NK-92 (cell line): ENCODE measurements around the gene NEIL3.
"Not testable (repeated sequence)": the region's sequence is repeated elsewhere in the genome, so short reads cannot be mapped to it uniquely, and the experiment has no call there.

Source experiments
- DNase-seq: peaks from one replicate; lab custom pipeline; 2025; ENCODE audit not compliant: unreplicated experiment; lab: John Stamatoyannopoulos, UW

Gene NEIL3

DNA sequence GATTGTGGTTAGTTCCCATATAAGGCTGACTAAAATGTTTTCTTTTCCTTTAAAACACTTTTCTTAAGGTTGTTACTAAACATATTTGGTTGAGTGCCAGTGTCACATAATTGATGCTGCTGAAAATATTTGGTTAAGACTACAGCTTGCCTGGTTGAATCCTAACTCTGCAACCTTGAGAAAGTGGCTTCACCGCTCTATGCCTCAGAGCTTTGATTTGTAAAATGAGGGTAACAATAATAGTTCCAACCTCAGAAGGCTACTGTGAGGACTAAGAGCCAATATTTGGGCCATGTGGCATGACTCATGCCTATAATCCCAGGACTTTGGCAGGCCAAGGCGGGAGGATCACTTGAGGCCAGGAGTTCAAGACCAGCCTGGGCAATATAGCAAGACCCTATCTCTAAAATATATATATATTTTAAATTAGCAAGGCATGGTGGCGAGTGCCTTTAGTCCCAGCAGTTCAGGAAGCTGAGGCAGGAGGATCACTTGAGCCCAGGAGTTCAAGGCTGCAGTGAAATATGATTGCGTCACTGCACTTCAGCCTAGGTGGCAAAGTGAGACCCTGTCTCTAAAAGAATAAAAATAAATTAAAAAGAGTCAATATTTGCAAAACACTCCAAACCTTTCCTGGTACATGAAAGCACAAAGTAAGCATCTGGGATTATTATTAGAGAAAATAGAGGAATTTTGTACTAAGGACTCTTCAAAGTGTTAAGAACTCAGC lies 7.1 kb upstream of the NEIL3 start:
- DNase-seq = no peak

DNA sequence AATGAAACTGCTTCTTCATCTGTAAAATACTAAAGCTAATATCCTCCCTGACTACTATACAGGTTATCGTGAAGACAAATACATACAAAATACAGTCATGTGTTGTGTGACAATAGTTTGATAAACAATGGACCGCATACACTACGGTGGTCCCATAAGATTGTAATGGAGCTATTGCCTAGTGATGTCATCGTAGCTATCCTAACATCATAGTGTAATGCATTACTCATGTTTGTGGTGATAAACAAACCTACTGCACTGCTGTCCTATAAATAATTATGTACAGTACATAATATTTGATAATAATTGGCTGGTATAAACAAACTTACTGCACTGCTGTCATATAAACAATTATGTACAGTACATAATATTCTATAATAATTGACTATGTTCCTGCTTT lies 5.6 kb upstream of the NEIL3 start:
- no peak for DNase-seq

DNA sequence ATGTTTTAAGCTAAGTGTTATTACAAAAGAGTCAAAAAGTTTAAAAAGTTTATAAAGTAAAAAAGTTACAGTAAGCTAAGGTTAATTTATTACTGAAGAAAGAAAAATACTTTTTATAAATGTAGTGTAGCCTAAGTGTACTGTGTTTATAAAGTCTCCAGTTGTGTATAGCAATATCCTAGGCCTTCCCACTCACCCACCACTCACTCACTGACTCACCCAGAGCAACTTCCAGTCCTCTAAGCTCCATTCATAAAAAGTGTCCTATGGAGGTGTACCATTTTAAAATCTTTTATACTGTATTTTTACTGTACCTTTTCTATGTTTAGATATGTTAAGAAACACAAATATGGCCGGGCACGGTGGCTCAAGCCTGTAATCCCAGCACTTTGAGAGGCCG lies 4.8 kb upstream of the NEIL3 start:
- DNase-seq = not testable (repeated sequence)

DNA sequence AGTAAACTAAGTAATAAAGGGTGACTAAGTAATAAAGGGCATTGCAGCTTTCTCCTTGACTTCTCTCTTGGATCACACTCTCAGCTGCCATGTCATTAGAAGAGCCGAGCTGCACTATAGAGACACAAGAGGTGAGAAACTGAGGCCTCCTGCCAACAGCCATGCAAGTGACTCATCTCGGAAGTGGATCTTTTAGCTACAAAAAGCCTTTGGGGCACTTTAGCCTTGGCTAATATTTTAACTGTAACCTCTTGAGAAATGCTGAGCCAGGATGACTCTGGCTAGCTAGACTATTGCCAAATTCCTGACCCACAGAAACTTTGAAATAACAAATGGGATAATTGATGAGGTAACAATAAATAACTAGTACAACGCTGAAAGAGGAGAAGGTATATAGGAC lies 1.5 kb upstream of the NEIL3 start:
- no peak for DNase-seq

DNA sequence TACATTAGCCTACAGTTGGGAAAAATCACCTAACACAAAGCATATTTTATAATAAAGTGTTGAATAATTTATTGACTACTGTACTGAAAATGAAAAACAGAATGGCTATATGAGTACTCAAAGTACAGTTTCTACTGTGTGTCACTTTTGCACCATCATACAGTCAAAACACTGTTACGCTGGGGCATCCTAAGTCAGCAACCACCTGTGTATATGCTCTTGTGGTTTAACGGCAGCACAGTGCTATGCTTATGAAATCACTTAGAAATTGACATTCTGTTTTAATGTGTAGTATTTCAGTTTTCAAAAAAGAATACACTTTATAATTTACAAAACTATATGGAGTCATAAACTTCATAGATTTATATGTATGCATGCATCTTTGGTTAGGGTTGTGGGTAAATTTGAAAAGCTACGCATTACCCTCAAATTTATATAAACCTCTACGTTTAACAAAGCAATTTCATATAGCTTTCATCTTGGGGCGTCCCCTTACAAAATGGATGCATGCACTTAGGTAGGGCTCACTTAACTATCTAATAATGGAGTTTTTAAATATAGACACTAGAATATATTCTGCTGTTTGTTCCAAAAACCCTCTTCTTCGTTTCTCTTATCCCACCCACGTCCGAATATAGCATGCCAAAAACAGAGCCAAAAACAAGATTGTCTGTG lies 690 bp upstream of the NEIL3 start:
- no peak for DNase-seq

DNA sequence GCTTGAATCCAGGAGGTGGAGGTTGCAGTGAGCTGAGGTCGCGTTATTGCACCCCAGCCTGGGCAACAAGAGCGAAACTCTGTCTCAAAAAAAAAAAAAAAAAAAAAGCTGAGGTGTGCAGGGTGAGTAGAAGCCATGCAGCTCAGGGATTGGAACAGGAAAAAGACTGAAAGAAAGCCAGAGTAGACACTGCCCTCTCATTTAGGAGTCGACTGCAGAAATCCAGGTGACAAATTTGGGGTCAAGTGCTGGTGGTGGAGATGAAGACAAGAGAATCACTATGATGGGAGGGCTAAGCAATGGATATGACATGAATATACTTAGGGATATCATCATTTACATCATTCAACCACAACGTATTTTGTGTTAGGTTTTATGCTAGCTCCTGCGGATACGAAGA lies 1.9 kb downstream of the NEIL3 start:
- no peak for DNase-seq

DNA sequence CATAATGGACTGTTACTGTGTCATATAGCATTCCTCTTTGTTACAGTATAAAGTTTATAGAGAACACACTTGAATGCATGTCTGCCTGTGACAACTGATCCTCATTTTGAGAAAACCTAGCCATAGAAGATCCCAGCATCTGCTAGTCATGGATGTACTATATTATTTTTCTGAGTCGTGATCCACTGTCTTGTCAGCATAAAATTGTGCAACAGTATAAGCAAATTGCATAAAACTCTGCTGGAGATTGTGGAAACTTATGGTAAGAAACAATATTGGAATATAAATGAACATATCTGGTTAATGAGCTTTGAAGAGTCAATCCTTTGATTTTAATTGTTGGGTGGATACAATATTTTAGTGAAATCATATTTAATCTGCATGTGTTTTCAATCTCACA lies 3.6 kb downstream of the NEIL3 start:
- no peak for DNase-seq

DNA sequence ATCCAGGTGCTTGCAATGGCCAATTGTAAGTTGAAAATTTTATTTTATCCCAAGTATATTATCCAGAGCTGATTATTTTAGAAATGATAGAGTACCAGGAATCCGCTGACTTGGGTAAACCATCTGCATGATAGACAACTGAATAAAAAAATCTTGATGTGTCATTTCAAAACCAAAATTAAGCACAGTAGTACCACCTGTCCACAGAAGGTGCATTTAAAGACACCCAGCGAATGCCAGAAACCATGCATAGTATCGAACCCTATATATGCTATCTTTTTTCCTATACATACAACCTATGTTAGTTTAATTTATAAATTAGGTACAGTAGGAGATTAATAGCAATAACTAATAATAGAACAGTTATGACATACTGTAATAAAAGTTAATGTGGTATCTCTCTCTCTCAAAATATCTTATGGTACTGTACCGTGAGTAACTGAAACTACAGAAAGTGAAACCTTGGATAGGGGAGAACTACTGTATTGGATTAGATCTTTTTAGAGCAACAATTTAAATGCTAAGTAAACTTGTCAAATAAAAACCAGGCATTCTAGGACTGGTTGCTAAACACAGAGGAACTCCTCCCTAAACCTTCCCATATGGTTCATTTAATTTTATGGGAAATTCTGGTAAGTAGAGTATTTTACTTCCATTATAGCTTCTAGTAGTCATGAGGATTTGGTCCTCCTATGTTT lies 6.2 kb downstream of the NEIL3 start:
- no peak for DNase-seq

DNA sequence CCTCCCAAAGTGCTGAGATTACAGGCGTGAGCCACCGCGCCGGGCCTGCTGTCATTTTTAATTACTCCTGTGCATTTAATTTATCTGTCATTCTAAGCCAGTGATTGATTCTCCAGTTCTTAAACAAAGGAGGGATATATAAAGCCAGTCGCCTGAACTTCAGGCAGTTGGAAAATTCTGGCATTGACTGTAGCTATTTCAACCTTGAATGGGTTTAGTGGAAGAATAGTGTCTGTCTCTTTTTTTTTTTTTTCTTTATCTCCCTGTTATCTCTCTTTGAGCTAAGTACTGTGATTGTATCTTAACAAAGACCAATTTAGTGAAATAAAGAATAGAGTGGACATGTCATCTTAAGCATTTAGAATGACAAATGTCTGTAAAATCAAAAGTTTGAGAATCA lies 11.0 kb downstream of the NEIL3 start:
- DNase-seq = no peak

DNA sequence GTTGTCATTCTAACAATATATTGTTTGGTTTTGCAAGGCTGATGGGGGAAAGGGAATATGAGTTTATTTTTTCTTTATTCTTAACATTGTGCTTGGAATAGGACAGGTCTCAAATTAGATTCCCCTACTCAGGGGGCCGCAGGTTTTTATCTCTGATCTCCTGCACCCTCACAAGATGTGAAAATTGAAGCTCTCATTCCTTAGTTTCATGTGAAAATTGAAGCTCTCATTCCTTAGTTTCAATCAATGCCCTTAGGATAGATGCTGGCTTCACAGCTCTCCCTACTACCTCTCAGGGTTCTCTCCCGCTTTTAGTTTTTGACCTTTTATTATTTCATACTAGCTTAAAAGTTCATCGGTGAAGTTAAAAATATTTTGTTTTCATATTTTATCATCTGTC lies 12.0 kb downstream of the NEIL3 start:
- no peak for DNase-seq

DNA sequence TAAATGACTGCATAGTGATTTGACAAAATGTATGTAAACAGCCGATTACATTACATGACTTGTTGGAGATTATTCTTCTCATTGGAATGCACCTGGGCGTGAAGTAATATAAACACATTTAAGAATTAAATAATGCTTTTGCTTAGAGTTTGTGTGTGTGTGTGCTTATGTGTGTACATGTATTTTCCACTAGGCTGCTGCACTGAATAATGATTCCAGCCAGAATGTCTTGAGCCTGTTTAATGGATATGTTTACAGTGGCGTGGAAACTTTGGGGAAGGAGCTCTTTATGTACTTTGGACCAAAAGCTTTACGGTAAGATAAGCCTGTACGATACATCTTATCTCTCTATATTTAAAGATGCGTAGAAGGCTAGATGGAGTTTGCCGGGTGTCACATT lies 12.6 kb downstream of the NEIL3 start:
- no peak for DNase-seq

DNA sequence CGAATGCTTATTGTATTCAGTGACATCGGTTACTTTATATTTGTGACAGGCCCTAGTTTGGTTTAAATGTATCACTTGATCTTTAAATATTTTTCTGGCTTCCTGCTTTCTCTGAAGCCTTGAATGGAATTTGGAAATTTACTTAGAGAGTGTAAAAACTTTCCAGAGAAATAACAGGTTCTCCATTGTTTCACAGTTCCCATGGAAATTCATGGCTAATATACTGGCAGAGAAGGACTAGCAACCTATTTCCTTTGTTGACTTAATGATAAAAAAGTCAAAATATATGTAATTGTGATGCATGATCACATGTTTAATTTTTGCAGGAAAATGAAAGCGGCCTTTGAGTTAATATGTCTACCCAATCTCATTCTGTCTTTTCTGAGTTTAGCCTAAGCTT lies 13.2 kb downstream of the NEIL3 start:
- no peak for DNase-seq

DNA sequence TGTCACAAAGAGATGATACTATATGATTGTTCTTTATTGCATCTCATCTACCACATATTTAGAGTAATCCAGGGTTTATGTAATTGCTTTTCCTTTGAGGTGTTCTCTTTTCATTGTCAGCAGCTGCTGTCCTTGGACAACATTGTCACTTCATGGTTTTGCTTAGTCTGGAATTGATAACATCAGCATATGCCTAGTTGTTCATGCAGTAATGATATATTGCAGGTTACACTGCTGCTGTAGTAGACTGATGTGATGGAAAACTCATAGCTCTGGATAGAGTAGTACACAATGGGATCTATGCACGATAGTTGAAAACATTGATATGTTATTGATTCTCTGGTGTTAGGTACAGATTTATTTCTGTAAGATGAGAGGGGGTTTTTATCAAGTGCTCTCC lies 13.7 kb downstream of the NEIL3 start:
- DNase-seq = no peak

DNA sequence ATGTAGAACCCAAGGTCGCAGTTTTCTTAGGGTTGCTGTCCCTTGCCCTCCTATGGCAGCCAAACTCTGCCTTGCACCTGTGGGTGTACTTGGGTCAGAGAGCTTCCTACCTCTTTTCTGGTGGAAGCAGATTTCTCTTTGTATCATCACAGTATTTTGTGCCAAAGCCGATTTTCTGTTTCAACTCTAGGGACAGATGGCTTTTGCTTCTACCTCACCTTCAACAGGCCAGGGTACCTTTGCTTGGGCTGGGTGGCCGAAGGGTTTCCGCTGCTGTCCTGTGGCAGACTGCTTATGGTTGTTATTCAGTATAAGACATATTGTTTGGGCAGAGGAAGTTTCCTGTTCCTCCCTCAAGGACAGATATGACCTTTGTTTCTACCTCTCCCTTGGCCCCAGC lies 22.4 kb downstream of the NEIL3 start:
- no peak for DNase-seq

DNA sequence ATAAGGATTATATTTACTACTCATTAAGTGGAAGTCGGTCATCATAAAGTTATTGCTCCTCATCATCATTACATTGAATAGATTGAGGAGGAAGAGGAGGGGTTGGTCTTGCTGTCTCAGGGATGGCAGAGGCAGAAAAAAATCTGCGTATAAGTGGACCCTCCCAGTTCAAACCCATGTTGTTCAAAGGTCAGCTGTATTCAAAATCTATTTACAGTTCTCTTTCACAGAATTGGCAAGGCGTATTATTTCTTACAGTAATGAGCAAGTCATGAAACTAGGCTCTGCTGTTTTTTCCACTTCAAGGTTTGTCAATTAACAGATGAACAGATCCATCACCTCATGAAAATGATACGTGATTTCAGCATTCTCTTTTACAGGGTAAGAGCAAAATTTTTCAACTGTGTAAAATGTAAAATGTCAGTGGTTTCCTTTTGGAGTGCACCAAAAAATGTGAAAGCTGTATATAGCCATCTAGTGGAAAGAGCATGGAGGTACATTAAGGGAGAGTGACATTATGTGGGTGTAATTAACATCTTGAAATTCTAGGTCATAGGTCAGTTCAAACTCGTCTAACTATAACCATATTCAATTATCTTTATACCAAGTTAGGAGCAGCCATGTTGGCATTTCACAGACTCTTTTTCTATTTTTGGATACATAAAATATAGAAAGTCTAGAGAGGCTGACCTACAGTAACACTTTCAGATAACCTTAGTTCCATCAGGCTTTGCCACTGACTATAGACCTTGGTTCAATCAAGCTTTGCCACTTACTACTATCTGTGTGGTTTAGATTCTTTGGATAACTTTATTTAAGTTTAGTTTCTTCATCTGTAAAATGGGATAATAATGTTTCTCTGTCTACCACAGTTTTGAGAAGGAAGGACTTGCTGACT lies 30.1 kb downstream of the NEIL3 start:
- DNase-seq = no peak

DNA sequence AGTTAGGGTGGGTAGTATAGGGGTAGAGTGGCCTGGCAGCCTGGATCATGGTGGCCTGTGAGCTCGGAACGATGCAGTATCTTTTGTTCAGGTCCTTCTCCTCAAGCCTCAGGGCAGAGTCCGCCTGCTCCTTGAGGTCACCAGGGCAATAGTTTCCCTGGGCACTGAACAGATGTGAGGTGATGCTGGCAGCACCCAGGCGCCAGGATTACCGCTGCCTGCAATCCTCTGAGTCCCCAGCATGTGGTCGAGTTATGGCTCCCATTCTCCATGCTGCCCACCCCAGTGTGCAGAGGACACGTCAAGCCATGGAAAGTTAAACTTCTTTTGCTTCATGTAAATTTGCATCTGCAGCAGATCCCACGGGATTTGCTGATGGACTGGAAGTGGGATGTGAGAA lies 38.7 kb downstream of the NEIL3 start:
- no peak for DNase-seq

DNA sequence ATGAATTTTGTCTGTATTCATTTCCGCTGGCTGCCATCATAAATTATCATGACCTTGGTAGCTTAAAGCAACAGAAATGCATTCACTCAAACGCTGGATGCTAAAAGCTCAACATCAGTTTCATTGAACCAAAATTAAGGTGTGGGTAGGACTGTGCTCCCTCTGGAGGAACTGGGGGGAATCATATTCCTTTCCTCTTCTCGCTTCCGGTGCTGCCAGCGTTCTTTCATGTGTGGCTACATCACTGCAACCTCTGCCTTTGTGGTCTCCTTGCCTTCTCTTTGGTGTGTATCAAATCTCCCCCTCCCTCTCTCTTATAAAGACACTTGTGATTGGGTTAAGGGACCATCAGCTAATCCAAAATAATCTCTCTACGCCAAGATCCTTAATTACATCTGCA lies 39.5 kb downstream of the NEIL3 start:
- DNase-seq = no peak

DNA sequence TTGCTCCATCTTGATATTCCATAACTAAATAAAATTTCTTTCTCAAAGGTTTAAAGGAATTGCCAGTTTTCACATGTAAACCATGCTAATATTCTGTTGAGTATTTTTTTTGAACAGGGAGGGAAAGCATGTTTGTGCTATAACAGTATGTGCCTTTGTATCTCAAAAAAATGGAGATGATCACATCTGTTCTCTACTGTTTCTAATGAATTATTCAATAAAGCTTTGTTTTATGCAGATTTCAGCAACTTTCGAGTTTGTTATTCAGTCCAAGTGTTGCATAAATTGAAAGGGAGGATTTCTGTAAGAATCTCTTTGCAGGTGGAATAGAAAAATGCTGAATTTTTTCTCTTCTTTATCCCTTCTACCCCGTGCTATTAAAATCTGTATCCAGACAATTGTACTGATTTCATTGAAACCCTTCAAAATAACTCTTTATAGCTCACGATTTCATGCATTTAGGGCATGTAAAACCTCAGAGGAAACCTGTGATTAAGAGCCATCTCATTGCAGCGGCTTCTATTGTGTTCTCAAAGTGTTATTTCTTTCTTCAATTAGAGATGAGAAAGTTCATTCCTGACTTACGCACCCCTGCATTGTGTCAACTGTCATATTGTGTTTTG lies 42.1 kb downstream of the NEIL3 start:
- no peak for DNase-seq

DNA sequence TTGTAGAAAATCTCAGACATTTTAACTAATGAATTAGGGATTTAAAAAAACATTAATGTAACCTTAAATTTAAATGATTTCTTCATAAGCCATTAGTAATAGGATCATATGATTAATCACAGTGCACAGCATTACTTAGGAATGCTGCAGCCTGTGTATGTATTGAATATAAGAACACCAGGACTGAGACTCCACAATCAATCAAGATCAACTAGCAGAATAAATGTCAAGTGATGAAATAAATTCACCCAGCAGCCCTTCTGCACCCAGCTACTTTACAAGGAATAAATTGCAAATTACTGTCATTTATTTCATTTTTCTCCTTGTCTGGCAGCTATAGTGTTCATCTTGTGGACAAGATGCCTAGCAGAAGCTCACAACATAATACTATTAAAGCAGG lies 46.5 kb downstream of the NEIL3 start:
- no peak for DNase-seq

DNA sequence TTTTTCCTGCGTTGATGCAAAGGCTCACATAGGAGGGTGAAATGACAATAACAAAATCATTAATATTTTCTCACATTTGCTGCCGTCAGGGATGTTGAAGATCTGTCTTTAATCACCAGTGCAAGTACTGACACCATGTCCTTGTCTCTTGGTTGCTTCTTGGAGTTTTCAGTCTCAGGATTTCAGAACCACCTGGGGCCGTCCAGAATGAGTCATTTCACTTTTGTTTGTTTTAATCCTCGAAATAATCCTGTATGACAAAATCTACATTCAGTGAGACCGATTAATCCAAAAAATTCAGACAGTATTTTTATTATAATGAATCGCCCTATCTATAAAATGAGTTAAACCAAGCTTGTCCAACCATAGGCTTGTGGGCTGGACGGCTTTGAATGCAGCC lies 47.2 kb downstream of the NEIL3 start:
- no peak for DNase-seq

DNA sequence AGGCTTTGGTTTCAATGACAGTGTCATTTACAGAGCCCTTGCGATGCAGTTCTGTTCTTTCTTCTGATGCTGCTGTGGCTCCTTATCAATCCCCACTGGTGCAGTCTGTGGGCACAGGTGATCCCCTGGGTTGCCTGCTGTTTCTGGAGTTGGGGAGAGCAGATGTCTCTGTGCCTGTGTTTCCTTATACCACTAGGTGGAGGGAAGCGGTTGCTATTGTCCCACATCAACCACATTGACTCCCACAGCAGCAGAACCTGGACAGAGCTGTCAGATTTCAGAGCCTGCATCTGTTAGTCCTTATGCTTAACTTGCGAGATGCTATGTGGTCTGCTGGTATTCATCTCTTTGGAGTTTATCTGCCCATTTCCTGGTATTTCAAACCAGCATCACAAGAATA lies 57.7 kb downstream of the NEIL3 start:
- DNase-seq = no peak
